Measurements from ENCODE around the gene EXOC1L.

The EXOC1L gene

GRCh38 chr4:55791666-55792065 lies 27.9 kb upstream of the EXOC1L start:
- TF ChIP-seq, protein P1, sequence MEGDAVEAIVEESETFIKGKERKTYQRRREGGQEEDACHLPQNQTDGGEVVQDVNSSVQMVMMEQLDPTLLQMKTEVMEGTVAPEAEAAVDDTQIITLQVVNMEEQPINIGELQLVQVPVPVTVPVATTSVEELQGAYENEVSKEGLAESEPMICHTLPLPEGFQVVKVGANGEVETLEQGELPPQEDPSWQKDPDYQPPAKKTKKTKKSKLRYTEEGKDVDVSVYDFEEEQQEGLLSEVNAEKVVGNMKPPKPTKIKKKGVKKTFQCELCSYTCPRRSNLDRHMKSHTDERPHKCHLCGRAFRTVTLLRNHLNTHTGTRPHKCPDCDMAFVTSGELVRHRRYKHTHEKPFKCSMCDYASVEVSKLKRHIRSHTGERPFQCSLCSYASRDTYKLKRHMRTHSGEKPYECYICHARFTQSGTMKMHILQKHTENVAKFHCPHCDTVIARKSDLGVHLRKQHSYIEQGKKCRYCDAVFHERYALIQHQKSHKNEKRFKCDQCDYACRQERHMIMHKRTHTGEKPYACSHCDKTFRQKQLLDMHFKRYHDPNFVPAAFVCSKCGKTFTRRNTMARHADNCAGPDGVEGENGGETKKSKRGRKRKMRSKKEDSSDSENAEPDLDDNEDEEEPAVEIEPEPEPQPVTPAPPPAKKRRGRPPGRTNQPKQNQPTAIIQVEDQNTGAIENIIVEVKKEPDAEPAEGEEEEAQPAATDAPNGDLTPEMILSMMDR (IDR thresholded peaks at IDR 0.05; ENCODE audit: low read depth, low read length), result no peak
- Histone ChIP-seq H3K27me3 (ENCODE audit: insufficient read depth, low read depth, severe bottlenecking) (no peaks in the 10 kb centered on the region), H3K36me3 (no peaks in the 10 kb centered on the region), H3K4me3 (ENCODE audit: low read depth, low read length) (no peak overlapping the region), H3K27ac (no peak overlapping the region), H3K9me3 (ENCODE audit: severe bottlenecking) (peaks cover 2% of the 10 kb centered on the region)
- DNase-seq, result no peak

DNA sequence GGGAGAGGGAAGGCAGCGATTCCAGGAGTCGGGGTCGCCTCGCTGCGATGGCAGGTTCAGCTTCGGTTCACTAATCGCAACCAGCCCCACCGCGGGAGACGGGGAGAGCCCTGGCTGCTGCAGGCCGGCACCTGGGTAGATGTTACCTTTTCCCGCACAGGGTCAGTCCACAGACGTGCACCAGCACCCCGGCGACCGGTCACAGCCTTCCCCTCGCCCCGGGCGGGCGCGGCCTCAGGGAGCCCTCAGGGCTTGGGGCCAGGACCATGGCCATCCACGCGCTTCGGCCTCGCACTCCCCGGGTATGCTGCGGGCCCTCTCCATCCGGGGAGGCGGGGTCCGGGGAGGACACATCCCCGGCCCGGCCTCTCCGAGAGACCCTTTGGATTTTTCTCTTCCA lies 26.1 kb upstream of the EXOC1L start:
- no peak for DNase-seq
- H3K27me3 ChIP-seq (ENCODE audit: insufficient read depth, low read depth, severe bottlenecking), result no peaks in the 10 kb centered on the region
- H3K9me3 ChIP-seq (ENCODE audit: severe bottlenecking), result peaks cover 2% of the 10 kb centered on the region
- no peak overlapping the region for H3K27ac ChIP-seq
- H3K36me3 ChIP-seq, result no peaks in the 10 kb centered on the region
- H3K4me3 ChIP-seq (ENCODE audit: low read depth, low read length), result no peak overlapping the region
- TF ChIP-seq, protein P1 (IDR thresholded peaks at IDR 0.05; ENCODE audit: low read depth, low read length), result no peak

GRCh38 chr4:55794053-55794452 lies 25.5 kb upstream of the EXOC1L start:
- peaks cover 2% of the 10 kb centered on the region for H3K9me3 ChIP-seq (ENCODE audit: severe bottlenecking)
- H3K36me3 ChIP-seq, result no peaks in the 10 kb centered on the region
- no peak overlapping the region for H3K27ac ChIP-seq
- TF ChIP-seq, protein P1 (IDR thresholded peaks at IDR 0.05; ENCODE audit: low read depth, low read length), result no peak
- no peaks in the 10 kb centered on the region for H3K27me3 ChIP-seq (ENCODE audit: insufficient read depth, low read depth, severe bottlenecking)
- H3K4me3 ChIP-seq (ENCODE audit: low read depth, low read length), result no peak overlapping the region
- DNase-seq, result no peak

DNA sequence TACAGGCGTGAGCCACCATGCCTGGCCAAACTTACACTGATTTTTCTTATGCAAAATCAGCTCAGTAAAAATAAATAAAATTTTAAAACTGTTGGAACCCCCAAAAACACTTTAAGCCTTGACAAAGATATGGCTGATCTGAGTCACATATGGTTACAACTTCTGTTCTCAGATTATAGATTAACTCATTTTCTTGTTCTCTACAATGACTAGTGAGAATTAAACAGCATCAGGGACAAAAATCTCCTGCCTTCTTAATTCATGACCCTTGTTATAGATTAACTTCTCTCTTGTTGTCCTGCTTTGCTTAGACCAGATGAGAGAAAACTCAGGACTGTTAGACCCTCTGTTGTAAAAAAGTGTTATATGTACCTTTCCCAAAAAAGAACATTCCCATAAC lies 24.2 kb upstream of the EXOC1L start:
- no peak overlapping the region; the same call in 1 of the 2 replicates for H3K27ac ChIP-seq
- H3K27me3 ChIP-seq (ENCODE audit: insufficient read depth, low read depth, severe bottlenecking), result no peaks in the 10 kb centered on the region
- TF ChIP-seq, protein P1 (IDR thresholded peaks at IDR 0.05; ENCODE audit: low read depth, low read length), result no peak
- DNase-seq, result no peak
- H3K4me3 ChIP-seq (ENCODE audit: low read depth, low read length), result no peak overlapping the region
- H3K36me3 ChIP-seq, result no peaks in the 10 kb centered on the region
- H3K9me3 ChIP-seq (ENCODE audit: severe bottlenecking), result peaks cover 2% of the 10 kb centered on the region

DNA sequence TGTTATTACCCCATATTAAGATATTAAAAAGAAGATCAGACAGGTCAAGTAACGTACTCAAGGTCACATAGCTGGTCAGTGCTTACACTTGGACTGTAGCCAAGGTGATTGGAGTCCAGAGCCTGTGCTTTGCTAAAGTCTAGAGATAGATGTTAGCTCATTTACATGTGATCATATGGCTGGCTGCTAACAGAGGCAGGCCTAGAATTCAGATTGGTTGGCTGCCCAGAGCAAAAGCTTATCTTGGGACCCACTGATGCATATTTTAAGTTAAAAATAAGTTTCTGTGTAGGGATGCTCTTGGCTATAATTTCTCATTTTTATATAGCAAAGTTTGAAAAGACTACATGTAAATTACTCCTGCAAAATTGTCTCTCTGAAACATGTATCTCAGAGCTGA lies 18.1 kb upstream of the EXOC1L start:
- TF ChIP-seq, protein P1 (IDR thresholded peaks at IDR 0.05; ENCODE audit: low read depth, low read length), result no peak
- H3K27ac ChIP-seq, result no peak overlapping the region
- DNase-seq, result no peak

DNA sequence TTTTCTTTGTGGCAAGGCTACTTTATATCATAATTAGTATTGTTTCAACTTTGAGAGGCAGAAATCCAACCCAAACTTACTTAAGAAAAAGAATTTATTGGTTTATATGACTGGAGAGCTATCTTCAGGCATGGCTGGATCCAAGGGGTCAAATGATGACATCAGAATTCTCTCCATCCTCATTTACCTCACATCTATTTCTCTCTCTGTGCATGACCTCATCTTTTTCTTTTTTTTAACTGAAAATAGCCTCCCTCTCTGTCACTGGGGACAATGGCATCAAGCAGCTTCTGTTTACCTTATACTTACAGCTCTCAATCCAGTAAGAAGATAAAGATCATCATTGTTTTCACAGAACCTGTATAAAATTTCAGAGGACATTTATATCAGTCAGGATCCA lies 12.0 kb upstream of the EXOC1L start:
- DNase-seq, result no peak
- TF ChIP-seq, protein P1 (IDR thresholded peaks at IDR 0.05; ENCODE audit: low read depth, low read length), result no peak
- H3K9me3 ChIP-seq (ENCODE audit: severe bottlenecking), result no peaks in the 10 kb centered on the region
- no peaks in the 10 kb centered on the region for H3K36me3 ChIP-seq
- H3K4me3 ChIP-seq (ENCODE audit: low read depth, low read length), result no peak overlapping the region
- H3K27me3 ChIP-seq (ENCODE audit: insufficient read depth, low read depth, severe bottlenecking), result no peaks in the 10 kb centered on the region
- H3K27ac ChIP-seq, result no peak overlapping the region

More for the DNA sequence above, 18.1 kb upstream of the EXOC1L start:
- Histone ChIP-seq H3K36me3 (no peaks in the 10 kb centered on the region), H3K27me3 (ENCODE audit: insufficient read depth, low read depth, severe bottlenecking) (no peaks in the 10 kb centered on the region), H3K9me3 (ENCODE audit: severe bottlenecking) (no peaks in the 10 kb centered on the region), H3K4me3 (ENCODE audit: low read depth, low read length) (no peak overlapping the region)

All from WERI-Rb-1 (cell line).